ENCODE measurements around the gene UMPS.

Gene UMPS

GRCh38 chr3:124761935-124762660 is 31.8 kb downstream of the UMPS start:
- FAIRE-seq: no peak
- DNase-seq (ENCODE audit: extremely low spot score, insufficient read length, low read depth): no peak

GRCh38 chr3:124762661-124763011 is 32.4 kb downstream of the UMPS start:
- FAIRE-seq (no peak), DNase-seq (ENCODE audit: extremely low spot score, insufficient read length, low read depth) (no peak)

- no peak for DNase-seq (ENCODE audit: extremely low spot score, insufficient read length, low read depth)
- FAIRE-seq: no peak
These were observed 33.0 kb downstream of the UMPS start for GRCh38 chr3:124763206-124763605.

GRCh38 chr3:124763644-124764358 is 33.5 kb downstream of the UMPS start:
- FAIRE-seq (no peak), DNase-seq (ENCODE audit: extremely low spot score, insufficient read length, low read depth) (no peak)

- DNase-seq (ENCODE audit: extremely low spot score, insufficient read length, low read depth) (no peak), FAIRE-seq (no peak)
These were observed 34.5 kb downstream of the UMPS start for GRCh38 chr3:124764746-124765145.

GRCh38 chr3:124765197-124765840 is 35.1 kb downstream of the UMPS start:
- no peak for DNase-seq (ENCODE audit: extremely low spot score, insufficient read length, low read depth)
- no peak for FAIRE-seq

GRCh38 chr3:124766113-124767095 is 36.2 kb downstream of the UMPS start:
- DNase-seq (ENCODE audit: extremely low spot score, insufficient read length, low read depth) (no peak), FAIRE-seq (no peak)

GRCh38 chr3:124767264-124767663 is 37.0 kb downstream of the UMPS start:
- no peak for FAIRE-seq
- no peak for DNase-seq (ENCODE audit: extremely low spot score, insufficient read length, low read depth)

- no peak for FAIRE-seq
- no peak for DNase-seq (ENCODE audit: extremely low spot score, insufficient read length, low read depth)
These were observed 37.4 kb downstream of the UMPS start for GRCh38 chr3:124767691-124768090.

GRCh38 chr3:124768812-124769211 is 38.6 kb downstream of the UMPS start:
- DNase-seq (ENCODE audit: extremely low spot score, insufficient read length, low read depth) (no peak), FAIRE-seq (no peak)

GRCh38 chr3:124769462-124769861 is 39.2 kb downstream of the UMPS start:
- FAIRE-seq: no peak
- DNase-seq (ENCODE audit: extremely low spot score, insufficient read length, low read depth): no peak

GRCh38 chr3:124770336-124771082 is 40.3 kb downstream of the UMPS start:
- DNase-seq (ENCODE audit: extremely low spot score, insufficient read length, low read depth): no peak
- FAIRE-seq: no peak

- no peak for FAIRE-seq
- no peak for DNase-seq (ENCODE audit: extremely low spot score, insufficient read length, low read depth)
These were observed 40.8 kb downstream of the UMPS start for GRCh38 chr3:124771083-124771445.

- no peak for DNase-seq (ENCODE audit: extremely low spot score, insufficient read length, low read depth)
- FAIRE-seq: no peak
These were observed 42.0 kb downstream of the UMPS start for GRCh38 chr3:124772081-124772831.

GRCh38 chr3:124773351-124774326 is 43.4 kb downstream of the UMPS start:
- FAIRE-seq: no peak

GRCh38 chr3:124774327-124774718 is 44.1 kb downstream of the UMPS start:
- DNase-seq (ENCODE audit: extremely low spot score, insufficient read length, low read depth): no peak
- no peak for FAIRE-seq

More at GRCh38 chr3:124773351-124774326, 43.4 kb downstream of the UMPS start:
- DNase-seq (ENCODE audit: extremely low spot score, insufficient read length, low read depth): no peak

GRCh38 chr3:124774841-124775402 is 44.7 kb downstream of the UMPS start:
- FAIRE-seq (no peak), DNase-seq (ENCODE audit: extremely low spot score, insufficient read length, low read depth) (no peak)

Data from GM18507 (cell line).